Measurements from ENCODE around the gene PHF14.
"Not testable (repeated sequence)": the region's sequence is repeated elsewhere in the genome, so short reads cannot be mapped to it uniquely, and the experiment has no call there.

GRCh38 chr7:10928203-10928602, 45.5 kb upstream of the PHF14 start:
- TF ChIP-seq, protein P1, sequence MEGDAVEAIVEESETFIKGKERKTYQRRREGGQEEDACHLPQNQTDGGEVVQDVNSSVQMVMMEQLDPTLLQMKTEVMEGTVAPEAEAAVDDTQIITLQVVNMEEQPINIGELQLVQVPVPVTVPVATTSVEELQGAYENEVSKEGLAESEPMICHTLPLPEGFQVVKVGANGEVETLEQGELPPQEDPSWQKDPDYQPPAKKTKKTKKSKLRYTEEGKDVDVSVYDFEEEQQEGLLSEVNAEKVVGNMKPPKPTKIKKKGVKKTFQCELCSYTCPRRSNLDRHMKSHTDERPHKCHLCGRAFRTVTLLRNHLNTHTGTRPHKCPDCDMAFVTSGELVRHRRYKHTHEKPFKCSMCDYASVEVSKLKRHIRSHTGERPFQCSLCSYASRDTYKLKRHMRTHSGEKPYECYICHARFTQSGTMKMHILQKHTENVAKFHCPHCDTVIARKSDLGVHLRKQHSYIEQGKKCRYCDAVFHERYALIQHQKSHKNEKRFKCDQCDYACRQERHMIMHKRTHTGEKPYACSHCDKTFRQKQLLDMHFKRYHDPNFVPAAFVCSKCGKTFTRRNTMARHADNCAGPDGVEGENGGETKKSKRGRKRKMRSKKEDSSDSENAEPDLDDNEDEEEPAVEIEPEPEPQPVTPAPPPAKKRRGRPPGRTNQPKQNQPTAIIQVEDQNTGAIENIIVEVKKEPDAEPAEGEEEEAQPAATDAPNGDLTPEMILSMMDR (IDR thresholded peaks at IDR 0.05): not testable (repeated sequence)
- not testable (repeated sequence) for TF ChIP-seq ZFX (IDR thresholded peaks at IDR 0.05; ENCODE audit: borderline replicate concordance)

Measured in 22Rv1 (cell line).